HEK293T (cell line): ENCODE data around the gene ATP2B1.

Source experiments
- ARNT ChIP-seq: fragments of 450-650 bp; IDR thresholded peaks from 2 replicates; pipeline ENCODE4 v1.6.1; 2017; ENCODE audit warnings: mild to moderate bottlenecking
- BHLHE40 ChIP-seq: fragments of 450-650 bp; IDR thresholded peaks from 2 replicates; pipeline ENCODE4 v1.6.1; 2016; ENCODE audit warnings: mild to moderate bottlenecking, moderate library complexity, borderline replicate concordance
- CTBP1 ChIP-seq: fragments of 450-650 bp; IDR thresholded peaks from 2 replicates; pipeline ENCODE4 v1.6.1; 2016; ENCODE audit warnings: borderline replicate concordance
- FOXK2 ChIP-seq: fragments of 450-650 bp; IDR thresholded peaks from 2 replicates; pipeline ENCODE4 v1.6.1; 2016; ENCODE audit warnings: mild to moderate bottlenecking
- FOXM1 ChIP-seq: fragments of 450-650 bp; IDR thresholded peaks from 2 replicates; pipeline ENCODE4 v1.6.1; 2017; ENCODE audit warnings: mild to moderate bottlenecking, borderline replicate concordance
- HDGF ChIP-seq: fragments of 450-650 bp; IDR thresholded peaks from 2 replicates; pipeline ENCODE4 v1.6.1; 2017; ENCODE audit warnings: antibody characterized with exemption, borderline replicate concordance
- LEF1 ChIP-seq: fragments of 450-650 bp; IDR thresholded peaks from 2 replicates; pipeline ENCODE4 v1.6.1; 2017; ENCODE audit warnings: mild to moderate bottlenecking, borderline replicate concordance
- PKNOX1 ChIP-seq: fragments of 450-650 bp; IDR thresholded peaks from 2 replicates; pipeline ENCODE4 v1.6.1; 2016
- TARDBP ChIP-seq: fragments of 450-650 bp; IDR thresholded peaks from 2 replicates; pipeline ENCODE4 v1.6.1; 2016

GRCh38 chr12:89664441-89664840 lies 44.2 kb downstream of the ATP2B1 start:
- no peak for TF ChIP-seq CTBP1
- TF ChIP-seq LEF1, result no peak
- TF ChIP-seq HDGF, result no peak
- TF ChIP-seq ARNT, result no peak
- TF ChIP-seq TARDBP, result no peak
- no peak for TF ChIP-seq PKNOX1
- TF ChIP-seq BHLHE40, result no peak
- TF ChIP-seq FOXM1, result no peak
- TF ChIP-seq FOXK2, result no peak
